GM21360 (cell line): Measurements from ENCODE around the gene RAVER1.
"Not testable (repeated sequence)": the region's sequence is repeated elsewhere in the genome, so short reads cannot be mapped to it uniquely, and the experiment has no call there.

Experiments used
- ATAC-seq: cut with Tn5 transposase; IDR thresholded peaks from one replicate; pipeline ENCODE4 v1.9.1; 2021; ENCODE audit warnings: mild to moderate bottlenecking, moderate library complexity; ENCODE audit not compliant: unreplicated experiment

Gene RAVER1

DNA sequence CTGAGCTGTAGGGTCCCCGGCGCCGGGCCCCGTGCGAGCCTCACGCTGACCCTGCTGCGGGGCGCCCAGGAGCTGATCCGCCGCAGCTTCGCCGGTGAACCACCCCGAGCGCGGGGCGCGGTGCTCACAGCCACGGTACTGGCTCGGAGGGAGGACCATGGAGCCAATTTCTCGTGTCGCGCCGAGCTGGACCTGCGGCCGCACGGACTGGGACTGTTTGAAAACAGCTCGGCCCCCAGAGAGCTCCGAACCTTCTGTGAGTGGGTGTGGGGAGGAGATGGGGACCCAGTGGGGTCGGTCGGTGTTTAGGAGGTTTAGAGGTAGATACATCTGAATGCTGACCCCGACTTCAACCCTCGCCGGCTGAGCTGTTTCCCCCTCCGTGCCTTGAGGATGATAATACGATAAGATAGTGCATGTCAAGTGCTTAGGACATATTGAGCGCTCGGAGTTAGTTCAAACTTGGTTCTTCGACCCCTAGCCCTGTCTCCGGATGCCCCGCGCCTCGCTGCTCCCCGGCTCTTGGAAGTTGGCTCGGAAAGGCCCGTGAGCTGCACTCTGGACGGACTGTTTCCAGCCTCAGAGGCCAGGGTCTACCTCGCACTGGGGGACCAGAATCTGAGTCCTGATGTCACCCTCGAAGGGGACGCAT lies 41.6 kb downstream of the RAVER1 start:
- no peak for ATAC-seq

DNA sequence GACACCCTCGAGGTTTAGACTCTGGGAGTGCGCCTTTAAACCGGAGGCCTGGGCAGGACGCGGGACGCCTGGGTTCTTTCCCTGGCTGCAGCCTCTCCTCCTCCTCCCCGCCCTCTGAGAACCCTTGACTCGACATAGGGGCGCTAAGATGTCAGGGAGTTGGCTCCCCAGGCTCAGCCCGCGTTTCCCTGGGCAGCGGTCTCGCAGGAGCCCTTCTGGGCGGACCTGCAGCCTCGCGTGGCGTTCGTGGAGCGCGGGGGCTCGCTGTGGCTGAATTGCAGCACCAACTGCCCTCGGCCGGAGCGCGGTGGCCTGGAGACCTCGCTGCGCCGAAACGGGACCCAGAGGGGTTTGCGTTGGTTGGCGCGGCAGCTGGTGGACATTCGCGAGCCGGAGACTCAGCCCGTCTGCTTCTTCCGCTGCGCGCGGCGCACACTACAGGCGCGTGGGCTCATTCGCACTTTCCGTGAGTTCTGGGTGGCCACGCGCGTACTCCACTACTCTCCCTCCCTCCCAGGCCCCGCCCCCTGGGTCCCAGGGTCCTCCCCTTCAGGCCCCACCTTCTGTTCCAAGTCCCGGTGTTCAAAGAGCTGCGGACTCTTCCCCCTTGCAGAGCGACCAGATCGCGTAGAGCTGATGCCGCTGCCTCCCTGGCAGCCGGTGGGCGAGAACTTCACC lies 42.3 kb downstream of the RAVER1 start:
- no peak for ATAC-seq

DNA sequence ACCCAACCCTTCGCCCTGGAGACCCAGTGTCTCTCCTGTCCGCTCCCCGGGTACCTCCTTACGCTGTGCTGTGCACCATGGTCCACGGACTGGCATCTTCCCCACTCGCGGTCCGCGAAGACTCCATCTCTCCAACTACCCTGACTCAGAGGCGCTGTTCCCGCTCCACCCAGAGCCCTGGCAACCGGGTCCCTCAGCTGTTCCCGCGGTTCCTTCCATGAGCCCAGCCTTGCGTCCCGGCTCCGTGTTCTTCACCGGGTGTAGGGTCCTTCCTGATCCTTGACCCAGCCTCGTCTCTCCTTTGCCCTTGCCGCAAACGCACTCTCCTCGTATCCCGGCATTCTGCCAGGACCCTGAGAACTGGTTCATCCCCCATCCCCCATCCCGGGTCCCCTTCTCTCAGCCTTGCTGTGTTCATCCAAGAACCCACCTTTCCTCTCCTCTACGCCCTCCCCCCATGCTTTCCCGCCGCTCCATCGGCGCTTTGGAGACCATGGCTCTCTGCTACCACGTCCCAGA lies 42.9 kb downstream of the RAVER1 start:
- no peak for ATAC-seq

DNA sequence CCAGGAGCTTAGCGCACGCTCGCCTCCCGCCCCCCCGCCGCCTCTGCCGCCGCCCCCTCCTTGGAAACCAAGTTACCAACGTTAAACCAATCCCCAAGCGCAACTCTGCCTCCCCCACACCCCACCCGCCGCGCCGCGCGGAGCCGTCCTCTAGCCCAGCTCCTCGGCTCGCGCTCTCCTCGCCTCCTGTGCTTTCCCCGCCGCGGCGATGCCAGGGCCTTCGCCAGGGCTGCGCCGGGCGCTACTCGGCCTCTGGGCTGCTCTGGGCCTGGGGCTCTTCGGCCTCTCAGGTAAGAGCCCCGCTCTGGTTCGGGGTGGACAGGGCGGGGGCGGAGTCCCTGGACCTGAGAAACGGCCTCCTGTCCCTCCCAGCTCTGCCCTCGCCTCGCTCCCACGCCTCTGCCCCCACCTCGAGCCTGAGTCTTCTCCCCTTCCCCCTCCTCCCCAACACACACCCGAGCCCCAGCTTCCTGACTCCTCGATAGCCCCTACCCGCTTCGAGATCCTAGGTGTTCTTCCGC lies 43.4 kb downstream of the RAVER1 start, which contains the start of gene ICAM5:
Gene ICAM5 (plus strand): TSS at position 117 of the 521 bp plus-strand sequence. CDS start 92 bp downstream, at position 209.
- ATAC-seq: no peak

DNA sequence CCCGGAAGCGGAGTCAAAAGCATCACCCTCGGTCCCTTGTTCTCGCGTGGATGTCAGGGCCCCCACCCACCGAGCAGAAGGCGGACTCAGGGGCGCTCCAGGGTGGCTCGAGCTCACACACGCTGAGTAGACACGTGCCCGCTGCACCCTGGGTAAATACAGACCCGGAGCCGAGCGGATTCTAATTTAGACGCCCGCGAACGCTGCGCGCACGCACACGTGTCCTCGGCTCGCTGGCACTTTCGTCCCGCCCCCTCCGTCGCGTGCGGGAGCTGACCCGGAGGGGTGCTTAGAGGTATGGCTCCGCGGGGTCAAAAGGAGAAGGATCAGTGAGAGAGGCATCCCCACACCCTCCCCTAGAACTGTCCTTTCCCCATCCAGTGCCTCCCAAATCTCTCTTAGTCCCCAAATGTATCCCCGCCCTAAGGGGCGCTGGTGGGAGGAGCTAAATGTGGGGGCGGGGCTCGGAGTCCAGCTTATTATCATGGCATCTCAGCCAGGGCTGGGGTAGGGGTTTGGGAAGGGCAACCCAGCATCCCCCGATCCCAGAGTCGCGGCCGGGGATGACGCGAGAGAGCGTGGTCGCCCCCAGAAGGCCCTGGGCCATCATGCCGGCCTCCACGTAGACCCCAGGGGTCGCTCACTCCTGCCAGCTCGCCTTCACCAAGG lies 44.0 kb downstream of the RAVER1 start:
- no peak for ATAC-seq

DNA sequence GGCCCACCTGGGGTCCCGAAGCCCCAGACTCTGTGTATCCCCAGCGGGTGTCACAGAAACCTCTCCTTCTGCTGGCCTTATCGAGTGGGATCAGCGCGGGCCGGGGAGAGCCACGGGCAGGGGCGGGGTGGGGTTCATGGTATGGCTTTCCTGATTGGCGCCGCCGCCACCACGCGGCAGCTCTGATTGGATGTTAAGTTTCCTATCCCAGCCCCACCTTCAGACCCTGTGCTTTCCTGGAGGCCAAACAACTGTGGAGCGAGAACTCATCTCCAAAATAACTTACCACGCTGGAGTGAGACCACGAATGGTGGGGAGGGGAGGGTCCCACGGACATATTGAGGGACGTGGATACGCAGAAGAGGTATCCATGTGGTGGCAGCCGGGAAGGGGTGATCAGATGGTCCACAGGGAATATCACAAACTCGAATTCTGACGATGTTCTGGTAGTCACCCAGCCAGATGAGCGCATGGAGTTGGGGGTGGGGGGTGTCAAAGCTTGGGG lies 44.6 kb downstream of the RAVER1 start:
- ATAC-seq: no peak

DNA sequence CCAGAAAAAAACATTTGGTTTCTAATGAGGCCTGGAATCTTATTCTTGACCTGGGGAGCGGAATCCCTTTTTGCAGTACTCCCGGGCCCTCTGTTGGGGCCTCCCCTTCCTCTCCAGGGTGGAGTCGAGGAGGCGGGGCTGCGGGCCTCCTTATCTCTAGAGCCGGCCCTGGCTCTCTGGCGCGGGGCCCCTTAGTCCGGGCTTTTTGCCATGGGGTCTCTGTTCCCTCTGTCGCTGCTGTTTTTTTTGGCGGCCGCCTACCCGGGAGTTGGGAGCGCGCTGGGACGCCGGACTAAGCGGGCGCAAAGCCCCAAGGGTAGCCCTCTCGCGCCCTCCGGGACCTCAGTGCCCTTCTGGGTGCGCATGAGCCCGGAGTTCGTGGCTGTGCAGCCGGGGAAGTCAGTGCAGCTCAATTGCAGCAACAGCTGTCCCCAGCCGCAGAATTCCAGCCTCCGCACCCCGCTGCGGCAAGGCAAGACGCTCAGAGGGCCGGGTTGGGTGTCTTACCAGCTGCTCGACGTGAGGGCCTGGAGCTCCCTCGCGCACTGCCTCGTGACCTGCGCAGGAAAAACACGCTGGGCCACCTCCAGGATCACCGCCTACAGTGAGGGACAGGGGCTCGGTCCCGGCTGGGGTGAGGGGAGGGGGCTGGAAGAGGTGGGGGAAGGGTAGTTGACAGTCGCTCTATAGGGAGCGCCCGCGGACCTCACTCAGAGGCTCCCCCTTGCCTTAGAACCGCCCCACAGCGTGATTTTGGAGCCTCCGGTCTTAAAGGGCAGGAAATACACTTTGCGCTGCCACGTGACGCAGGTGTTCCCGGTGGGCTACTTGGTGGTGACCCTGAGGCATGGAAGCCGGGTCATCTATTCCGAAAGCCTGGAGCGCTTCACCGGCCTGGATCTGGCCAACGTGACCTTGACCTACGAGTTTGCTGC lies 46.3 kb downstream of the RAVER1 start, which contains the start of gene ICAM4:
Gene ICAM4 (plus strand): TSS at position 153 of the 935 bp plus-strand sequence. CDS start 58 bp downstream, at position 211.
- ATAC-seq: no peak

DNA sequence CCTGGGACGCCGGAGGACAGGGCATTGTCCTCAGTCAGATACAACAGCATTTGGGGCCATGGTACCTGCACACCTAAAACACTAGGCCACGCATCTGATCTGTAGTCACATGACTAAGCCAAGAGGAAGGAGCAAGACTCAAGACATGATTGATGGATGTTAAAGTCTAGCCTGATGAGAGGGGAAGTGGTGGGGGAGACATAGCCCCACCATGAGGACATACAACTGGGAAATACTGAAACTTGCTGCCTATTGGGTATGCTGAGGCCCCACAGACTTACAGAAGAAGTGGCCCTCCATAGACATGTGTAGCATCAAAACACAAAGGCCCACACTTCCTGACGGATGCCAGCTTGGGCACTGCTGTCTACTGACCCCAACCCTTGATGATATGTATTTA lies 47.9 kb downstream of the RAVER1 start:
- no peak for ATAC-seq

DNA sequence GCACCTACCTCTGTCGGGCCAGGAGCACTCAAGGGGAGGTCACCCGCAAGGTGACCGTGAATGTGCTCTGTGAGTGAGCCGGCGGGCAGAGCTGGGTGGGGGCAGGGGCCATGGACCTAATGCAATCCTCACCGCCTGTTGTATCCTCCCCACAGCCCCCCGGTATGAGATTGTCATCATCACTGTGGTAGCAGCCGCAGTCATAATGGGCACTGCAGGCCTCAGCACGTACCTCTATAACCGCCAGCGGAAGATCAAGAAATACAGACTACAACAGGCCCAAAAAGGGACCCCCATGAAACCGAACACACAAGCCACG lies 48.4 kb downstream of the RAVER1 start:
- no peak for ATAC-seq

DNA sequence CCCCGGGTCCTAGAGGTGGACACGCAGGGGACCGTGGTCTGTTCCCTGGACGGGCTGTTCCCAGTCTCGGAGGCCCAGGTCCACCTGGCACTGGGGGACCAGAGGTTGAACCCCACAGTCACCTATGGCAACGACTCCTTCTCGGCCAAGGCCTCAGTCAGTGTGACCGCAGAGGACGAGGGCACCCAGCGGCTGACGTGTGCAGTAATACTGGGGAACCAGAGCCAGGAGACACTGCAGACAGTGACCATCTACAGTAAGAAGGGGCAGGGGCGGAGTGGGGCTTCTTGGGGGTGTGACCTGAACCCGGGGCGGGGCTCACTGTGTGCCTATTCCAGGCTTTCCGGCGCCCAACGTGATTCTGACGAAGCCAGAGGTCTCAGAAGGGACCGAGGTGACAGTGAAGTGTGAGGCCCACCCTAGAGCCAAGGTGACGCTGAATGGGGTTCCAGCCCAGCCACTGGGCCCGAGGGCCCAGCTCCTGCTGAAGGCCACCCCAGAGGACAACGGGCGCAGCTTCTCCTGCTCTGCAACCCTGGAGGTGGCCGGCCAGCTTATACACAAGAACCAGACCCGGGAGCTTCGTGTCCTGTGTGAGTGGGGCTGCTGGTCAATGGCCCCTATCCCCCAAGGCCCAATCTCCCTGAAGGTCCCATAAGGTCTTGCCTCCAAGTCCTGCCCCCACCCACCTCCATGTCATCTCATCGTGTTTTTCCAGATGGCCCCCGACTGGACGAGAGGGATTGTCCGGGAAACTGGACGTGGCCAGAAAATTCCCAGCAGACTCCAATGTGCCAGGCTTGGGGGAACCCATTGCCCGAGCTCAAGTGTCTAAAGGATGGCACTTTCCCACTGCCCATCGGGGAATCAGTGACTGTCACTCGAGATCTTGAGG lies 49.0 kb downstream of the RAVER1 start:
- no peak for ATAC-seq

DNA sequence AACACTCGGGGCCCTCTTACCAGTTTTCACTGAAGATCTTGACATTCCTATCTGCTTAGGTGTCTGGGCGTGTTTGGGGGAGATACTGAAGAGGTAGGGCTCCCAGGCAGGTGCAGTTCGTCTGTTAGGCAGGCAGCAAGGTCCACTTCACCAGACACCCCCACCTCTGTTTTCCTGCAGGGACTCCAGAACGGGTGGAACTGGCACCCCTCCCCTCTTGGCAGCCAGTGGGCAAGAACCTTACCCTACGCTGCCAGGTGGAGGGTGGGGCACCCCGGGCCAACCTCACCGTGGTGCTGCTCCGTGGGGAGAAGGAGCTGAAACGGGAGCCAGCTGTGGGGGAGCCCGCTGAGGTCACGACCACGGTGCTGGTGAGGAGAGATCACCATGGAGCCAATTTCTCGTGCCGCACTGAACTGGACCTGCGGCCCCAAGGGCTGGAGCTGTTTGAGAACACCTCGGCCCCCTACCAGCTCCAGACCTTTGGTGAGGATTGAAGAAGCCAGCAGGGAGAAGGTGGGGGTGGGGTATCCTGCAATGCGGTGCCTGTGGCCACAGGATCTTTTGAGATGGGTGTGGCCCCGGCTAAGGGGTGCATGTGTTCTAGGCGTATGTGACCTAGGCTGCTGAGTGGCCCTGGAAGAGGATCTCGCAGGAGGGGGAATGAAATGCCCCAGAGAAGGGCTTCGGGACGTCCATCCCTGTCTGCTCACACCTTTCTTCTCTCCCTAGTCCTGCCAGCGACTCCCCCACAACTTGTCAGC lies 49.8 kb downstream of the RAVER1 start:
- ATAC-seq: no peak

DNA sequence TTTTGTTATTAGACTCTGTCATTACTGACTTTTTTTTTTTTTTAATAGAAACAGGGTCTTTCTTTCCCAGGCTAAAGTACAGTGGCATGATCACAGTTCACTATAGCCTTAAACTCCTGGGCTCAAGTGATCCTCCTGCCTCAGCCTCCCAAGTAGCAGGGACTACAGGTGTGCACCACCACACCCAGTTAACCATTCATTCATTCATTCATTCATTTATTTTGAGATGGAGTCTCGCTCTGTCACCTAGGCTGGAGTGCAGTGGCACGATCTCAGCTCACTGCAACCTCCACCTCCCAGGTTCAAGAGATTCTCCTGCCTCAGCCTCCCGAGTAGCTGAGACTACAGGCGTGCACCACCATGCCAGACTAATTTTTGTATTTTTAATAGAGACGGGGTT lies 51.3 kb downstream of the RAVER1 start:
- not testable (repeated sequence) for ATAC-seq

DNA sequence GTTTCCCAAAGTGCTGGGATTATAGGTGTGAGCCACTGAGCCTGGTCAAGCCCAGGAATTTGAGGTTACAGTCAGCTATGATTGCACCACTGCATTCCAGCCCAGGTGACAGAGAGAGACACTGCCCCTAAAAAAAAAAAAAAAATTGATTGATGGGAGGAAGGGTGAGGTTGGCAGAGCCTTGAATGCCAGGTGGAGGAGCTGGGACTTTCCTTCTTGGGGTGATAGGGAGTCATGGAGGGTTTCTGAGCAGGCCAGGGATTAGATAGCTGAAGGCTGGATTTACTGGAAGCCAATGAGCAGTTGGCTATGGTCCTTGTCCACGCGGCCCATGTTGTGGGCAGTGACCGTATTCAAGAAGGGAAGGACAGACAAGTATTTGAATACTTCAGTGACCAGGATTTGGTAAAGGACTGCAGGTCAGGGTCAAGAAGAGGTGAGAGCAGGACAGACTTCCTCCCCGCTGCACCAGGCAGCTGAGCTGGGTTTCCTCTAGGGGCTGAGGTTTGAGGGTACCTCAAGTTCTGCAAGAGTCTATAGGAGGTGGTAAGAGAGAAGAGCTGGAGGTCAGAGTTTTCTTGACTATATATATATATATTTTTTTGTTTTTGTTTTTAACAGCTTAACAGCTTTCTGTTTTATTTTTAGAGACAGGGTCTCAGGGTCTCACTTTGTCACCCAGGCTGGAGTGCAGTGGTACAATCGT lies 53.4 kb downstream of the RAVER1 start:
- ATAC-seq: no peak

DNA sequence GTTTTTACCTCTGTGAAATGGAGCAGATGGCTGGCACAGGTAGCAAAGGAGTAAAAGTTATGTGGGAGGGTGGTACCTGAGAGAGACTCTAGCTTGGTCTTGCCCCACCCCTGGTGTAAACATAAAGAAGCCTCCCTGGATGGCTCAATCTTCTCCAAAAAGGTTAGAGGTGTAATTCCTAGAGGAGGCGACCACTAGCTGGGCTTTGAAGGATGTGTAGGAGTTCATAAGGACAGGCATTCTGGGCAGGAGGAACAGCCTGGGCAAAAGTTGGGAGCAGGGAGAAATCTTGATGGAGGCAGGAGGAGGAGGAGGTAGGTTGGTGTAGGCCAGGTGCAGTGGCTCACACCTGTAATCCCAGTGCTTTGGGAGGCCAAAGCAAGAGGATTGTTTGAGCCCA lies 54.4 kb downstream of the RAVER1 start:
- ATAC-seq: no peak

DNA sequence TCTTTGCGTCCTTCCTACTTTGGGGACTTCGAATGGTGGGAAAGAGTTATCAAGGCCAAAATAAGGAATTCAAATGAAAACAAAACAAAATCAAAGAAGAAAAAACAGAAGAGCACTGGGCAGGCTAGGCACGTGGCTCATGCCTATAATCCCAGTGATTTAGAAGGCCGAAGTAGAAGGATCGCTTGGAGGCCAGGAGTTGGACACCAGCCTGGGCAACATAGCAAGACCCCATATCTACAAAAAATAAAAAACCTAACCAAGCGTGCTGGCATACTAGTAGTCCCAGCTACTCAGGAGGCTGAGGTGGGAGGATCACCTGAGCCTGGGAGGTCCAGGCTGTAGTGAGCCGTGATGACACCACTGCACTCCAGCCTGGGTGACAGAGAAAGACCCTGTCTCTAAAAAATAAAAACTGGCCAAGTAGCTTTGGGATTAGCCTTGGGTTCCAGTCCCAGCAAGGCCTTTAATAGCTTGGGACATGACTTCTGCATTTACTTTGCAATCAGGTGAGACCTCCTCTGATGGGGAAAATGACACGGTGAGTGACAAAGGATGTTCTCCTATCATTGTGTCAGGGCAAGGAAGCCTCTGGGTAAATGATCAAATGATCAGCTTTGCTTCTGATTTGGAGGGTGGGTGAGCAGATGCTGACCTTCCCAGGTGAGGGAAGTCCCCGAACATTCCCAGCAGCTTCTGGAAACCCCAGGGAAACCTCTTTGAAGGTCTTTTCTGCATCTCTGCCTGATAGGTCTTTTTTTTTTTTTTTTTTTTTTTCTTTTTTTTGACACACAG lies 55.3 kb downstream of the RAVER1 start:
- no peak for ATAC-seq

DNA sequence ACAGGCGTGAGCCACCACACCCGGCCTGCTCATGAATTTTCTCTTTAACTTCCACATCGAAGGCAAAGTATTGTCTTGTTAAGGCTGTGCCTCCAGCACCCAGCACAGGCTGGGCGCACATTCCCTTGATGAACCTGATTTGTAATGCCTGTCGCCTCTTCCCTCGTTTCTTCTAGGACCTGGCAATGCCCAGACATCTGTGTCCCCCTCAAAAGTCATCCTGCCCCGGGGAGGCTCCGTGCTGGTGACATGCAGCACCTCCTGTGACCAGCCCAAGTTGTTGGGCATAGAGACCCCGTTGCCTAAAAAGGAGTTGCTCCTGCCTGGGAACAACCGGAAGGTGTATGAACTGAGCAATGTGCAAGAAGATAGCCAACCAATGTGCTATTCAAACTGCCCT lies 58.7 kb downstream of the RAVER1 start:
- ATAC-seq: no peak

DNA sequence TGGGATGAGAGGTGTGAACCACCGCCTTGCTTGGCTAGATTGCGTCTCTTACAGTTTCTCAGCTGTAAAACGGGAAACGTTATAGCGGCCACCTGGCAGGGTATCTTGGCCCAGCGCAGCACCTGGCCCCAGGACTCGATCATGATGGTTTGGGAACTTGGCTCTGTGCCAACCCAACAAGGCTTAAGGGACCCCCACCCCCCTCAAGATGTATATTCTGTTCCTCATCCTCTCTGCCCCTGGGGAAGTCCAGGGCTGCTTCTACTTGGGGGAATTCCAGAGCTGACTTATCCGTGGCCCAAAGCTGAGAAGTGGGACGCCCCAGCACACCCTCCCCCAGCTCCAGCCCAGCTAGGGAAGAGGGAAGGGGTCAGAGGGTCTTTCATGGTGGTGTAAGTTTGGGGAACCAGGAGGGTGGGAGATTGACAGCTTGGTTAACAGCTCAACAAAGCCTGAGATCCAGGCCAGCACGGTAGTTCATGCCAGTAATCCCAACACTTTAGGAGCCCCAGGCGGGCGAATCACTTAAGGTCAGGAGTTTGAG lies 61.7 kb downstream of the RAVER1 start:
- peak; percentile 28 for ATAC-seq
